K562 (cell line): Measurements from ENCODE around the gene IMMP2L. TPM values are rescaled to one million over a fixed set of nuclear protein-coding genes. Genes with fewer than 3 reads are reported as not detected.
A peak's percentile ranks its signal among the peaks of the same experiment; 100 is the strongest.

Experiments used
- CTBP1 ChIP-seq: fragments of 450-650 bp; IDR thresholded peaks from 2 replicates; pipeline ENCODE4 v1.6.1; 2016; ENCODE audit warnings: borderline replicate concordance
- DMBX1 ChIP-seq: fragments of 250-450 bp; sonication (Bioruptor Pico); IDR thresholded peaks from 2 replicates; pipeline ENCODE4 v1.8.0; 2022; ENCODE audit warnings: inconsistent platforms, mild to moderate bottlenecking, moderate library complexity, borderline replicate concordance
- LCOR ChIP-seq: sonication (generic); formaldehyde crosslinking; IDR thresholded peaks from 2 replicates; pipeline ENCODE4 v1.8.0; 2022; ENCODE audit warnings: mild to moderate bottlenecking, missing genetic modification reagents
- MCM3 ChIP-seq: fragments of 450-650 bp; IDR thresholded peaks from 2 replicates; pipeline ENCODE4 v1.6.1; 2016
- PHF20 ChIP-seq: fragments of 450-650 bp; IDR thresholded peaks from 2 replicates; pipeline ENCODE4 v1.6.1; 2018; ENCODE audit not compliant: partially characterized antibody
- PML ChIP-seq: IDR thresholded peaks from 2 replicates; pipeline ENCODE4 v1.6.1; 2012; ENCODE audit warnings: low read length, inconsistent platforms
- SIN3A ChIP-seq, 2 experiments: fragments of 150-350 bp in 1 of 2; IDR thresholded peaks; 2 replicates each; pipeline ENCODE4 v1.6.1; 2011 to 2016; ENCODE audit warnings: borderline replicate concordance in 2 of 2, low read depth in 2 of 2, low read length in 2 of 2, mild to moderate bottlenecking in 2 of 2, moderate library complexity in 2 of 2; ENCODE audit not compliant: control insufficient read depth in 1 of 2
- SIRT6 ChIP-seq: IDR thresholded peaks from one replicate; pipeline ENCODE4 v1.6.1; 2012; ENCODE audit warnings: low read depth, mild to moderate bottlenecking, control low read depth, inconsistent platforms, low read length, moderate library complexity
- SMARCE1 ChIP-seq: fragments of 450-650 bp; IDR thresholded peaks from 2 replicates; pipeline ENCODE4 v1.7.1; 2016; ENCODE audit warnings: mild to moderate bottlenecking
- SUPT5H ChIP-seq: fragments of 450-650 bp; IDR thresholded peaks from 2 replicates; pipeline ENCODE4 v1.6.1; 2016
- TCF7 ChIP-seq: sonication (generic); IDR thresholded peaks from 2 replicates; pipeline ENCODE4 v1.6.1; 2016; ENCODE audit warnings: antibody characterized with exemption, borderline replicate concordance
- TEAD4 ChIP-seq, 2 experiments: sonication (generic) in 1 of 2; formaldehyde crosslinking in 1 of 2; IDR thresholded peaks; 2 replicates each; pipeline versions ENCODE4 v1.6.1 to v1.8.0; 2012 to 2022; ENCODE audit warnings: borderline replicate concordance in 1 of 2, inconsistent platforms in 1 of 2, low read length in 1 of 2, mild to moderate bottlenecking in 1 of 2, missing genetic modification reagents in 1 of 2
- ZNF133 ChIP-seq: fragments of 250-450 bp; sonication (Bioruptor Pico); IDR thresholded peaks from 2 replicates; pipeline ENCODE4 v1.4.0; 2020; ENCODE audit warnings: mild to moderate bottlenecking
- ZNF184 ChIP-seq: sonication (generic); formaldehyde crosslinking; IDR thresholded peaks from 2 replicates; pipeline ENCODE4 v1.5.0; 2020; ENCODE audit warnings: missing genetic modification reagents
- ZNF23 ChIP-seq: fragments of 250-450 bp; sonication (Bioruptor Pico); IDR thresholded peaks from 2 replicates; pipeline ENCODE4 v1.4.0; 2020; ENCODE audit warnings: mild to moderate bottlenecking
- ZNF445 ChIP-seq: fragments of 250-450 bp; sonication (Bioruptor Pico); IDR thresholded peaks from 2 replicates; pipeline ENCODE4 v1.4.0; 2020; ENCODE audit warnings: low read depth, mild to moderate bottlenecking, moderate library complexity
- ZNF583 ChIP-seq: fragments of 250-450 bp; sonication (Bioruptor Pico); IDR thresholded peaks from 2 replicates; pipeline ENCODE4 v1.4.0; 2020
- ZNF589 ChIP-seq: fragments of 200-800 bp; sonication (Bioruptor generic); IDR thresholded peaks from 2 replicates; pipeline ENCODE4 v1.6.1; 2016; ENCODE audit warnings: low read depth, missing genetic modification characterization, missing compliant biosample characterization
- ZNF717 ChIP-seq: fragments of 250-450 bp; sonication (Bioruptor Pico); IDR thresholded peaks from 2 replicates; pipeline ENCODE4 v1.5.0; 2021
- polyA plus RNA-seq, 8 experiments: library from polyadenylated mRNA; depleted of rRNA in 4 of 8; stranded (reverse) in 5 of 8; unstranded in 3 of 8; fragments of >200 nt; fragmentation: Nextera tagmentation in 2 of 8; fragmentation: Illumina TruSeq in 1 of 8; extraction: Ambion mirVana in 2 of 8; extraction: Trizol in 1 of 8; gene quantifications; 2 replicates each; pipeline versions ENCODE4 v1.2.1 to v1.2.3, GENCODE V29; 2011 to 2014; ENCODE audit warnings: inconsistent platforms in 1 of 8, missing spikeins in 1 of 8
- total RNA-seq, 7 experiments: library from RNA; depleted of rRNA in 6 of 7; stranded (reverse); fragments of >200 nt in 6 of 7; fragmentation: Illumina TruSeq in 2 of 7; extraction: Trizol in 2 of 7; gene quantifications; 2 replicates each; pipeline versions ENCODE4 v1.2.1 to v1.2.3, GENCODE V29; 2011 to 2021; ENCODE audit warnings: low replicate concordance in 1 of 7
- TF ChIP-seq, protein P1 (sequence below): fragments of 250-450 bp; sonication (Bioruptor Pico); IDR thresholded peaks from 2 replicates; pipeline ENCODE4 v1.5.0; 2020; ENCODE audit warnings: mild to moderate bottlenecking
- TF ChIP-seq, protein P2 (sequence below): sonication (generic); formaldehyde crosslinking; IDR thresholded peaks from 2 replicates; pipeline ENCODE4 v1.8.1; 2023; ENCODE audit warnings: mild to moderate bottlenecking, missing genetic modification reagents
- TF ChIP-seq, protein P3 (sequence below): fragments of 250-450 bp; sonication (Bioruptor Pico); IDR thresholded peaks from 2 replicates; pipeline ENCODE4 v1.4.0; 2020; ENCODE audit warnings: borderline replicate concordance
- TF ChIP-seq, protein P4 (sequence below): fragments of 250-450 bp; sonication (Bioruptor Pico); IDR thresholded peaks from 2 replicates; pipeline ENCODE4 v1.5.0; 2021; ENCODE audit warnings: mild to moderate bottlenecking, borderline replicate concordance

The IMMP2L gene
- total and polyA plus RNA-seq, 9 of the 15 experiments (the other 6 are each of a cell fraction or from before 2014, with no cell fraction given), result 29.7 to 116 (median 53.0) TPM

DNA sequence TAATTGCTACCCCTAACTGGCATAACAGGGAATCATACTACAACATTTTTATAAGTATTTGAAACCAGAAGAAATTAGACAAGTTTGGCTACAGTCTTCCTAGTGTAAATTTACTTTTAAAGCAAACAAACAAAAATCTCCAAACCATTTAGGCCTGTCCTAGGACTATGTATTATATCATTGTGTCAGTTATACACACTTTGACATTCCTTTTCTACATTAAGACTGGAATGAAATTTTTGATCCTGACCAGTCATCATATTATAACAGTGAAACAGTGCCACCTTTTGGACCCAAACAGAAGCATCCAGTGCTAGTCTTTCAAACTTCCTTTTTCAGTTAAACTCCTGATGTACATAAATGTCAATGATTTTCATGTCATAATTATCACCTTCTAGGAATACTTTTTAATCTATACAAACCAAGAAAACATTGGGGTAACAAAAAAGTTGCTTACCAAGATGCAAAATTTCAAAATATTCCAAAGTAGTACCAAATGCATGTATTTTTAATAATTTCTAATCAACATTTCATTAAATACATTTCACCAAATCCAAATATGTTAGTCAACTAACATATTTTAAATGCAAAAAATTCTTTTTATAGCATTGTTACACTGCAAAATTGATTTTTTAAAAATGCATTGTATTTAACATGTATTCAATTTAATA, 75.7 kb downstream of the IMMP2L start (continued):
- TF ChIP-seq, protein P1, sequence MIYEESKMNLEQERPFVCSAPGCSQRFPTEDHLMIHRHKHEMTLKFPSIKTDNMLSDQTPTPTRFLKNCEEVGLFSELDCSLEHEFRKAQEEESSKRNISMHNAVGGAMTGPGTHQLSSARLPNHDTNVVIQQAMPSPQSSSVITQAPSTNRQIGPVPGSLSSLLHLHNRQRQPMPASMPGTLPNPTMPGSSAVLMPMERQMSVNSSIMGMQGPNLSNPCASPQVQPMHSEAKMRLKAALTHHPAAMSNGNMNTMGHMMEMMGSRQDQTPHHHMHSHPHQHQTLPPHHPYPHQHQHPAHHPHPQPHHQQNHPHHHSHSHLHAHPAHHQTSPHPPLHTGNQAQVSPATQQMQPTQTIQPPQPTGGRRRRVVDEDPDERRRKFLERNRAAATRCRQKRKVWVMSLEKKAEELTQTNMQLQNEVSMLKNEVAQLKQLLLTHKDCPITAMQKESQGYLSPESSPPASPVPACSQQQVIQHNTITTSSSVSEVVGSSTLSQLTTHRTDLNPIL (CRISPR knock-in tag), result no peak
- no peak for TF ChIP-seq SUPT5H
- TF ChIP-seq ZNF23 (CRISPR knock-in tag), result no peak
- no peak for TF ChIP-seq SIN3A (IDR thresholded peaks at IDR 0.05; ENCODE audit: borderline replicate concordance in 2 of 2, control insufficient read depth in 1 of 2, low read depth in 2 of 2, low read length in 2 of 2)
- no peak for TF ChIP-seq ZNF583
- no peak for TF ChIP-seq ZNF445 (CRISPR knock-in tag)
- TF ChIP-seq TCF7, result no peak
- TF ChIP-seq PML, result no peak
- TF ChIP-seq CTBP1, result no peak
- TF ChIP-seq, protein P2, sequence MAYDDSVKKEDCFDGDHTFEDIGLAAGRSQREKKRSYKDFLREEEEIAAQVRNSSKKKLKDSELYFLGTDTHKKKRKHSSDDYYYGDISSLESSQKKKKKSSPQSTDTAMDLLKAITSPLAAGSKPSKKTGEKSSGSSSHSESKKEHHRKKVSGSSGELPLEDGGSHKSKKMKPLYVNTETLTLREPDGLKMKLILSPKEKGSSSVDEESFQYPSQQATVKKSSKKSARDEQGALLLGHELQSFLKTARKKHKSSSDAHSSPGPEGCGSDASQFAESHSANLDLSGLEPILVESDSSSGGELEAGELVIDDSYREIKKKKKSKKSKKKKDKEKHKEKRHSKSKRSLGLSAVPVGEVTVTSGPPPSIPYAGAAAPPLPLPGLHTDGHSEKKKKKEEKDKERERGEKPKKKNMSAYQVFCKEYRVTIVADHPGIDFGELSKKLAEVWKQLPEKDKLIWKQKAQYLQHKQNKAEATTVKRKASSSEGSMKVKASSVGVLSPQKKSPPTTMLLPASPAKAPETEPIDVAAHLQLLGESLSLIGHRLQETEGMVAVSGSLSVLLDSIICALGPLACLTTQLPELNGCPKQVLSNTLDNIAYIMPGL, result no peak
- no peak for TF ChIP-seq SIRT6
- TF ChIP-seq, protein P3, sequence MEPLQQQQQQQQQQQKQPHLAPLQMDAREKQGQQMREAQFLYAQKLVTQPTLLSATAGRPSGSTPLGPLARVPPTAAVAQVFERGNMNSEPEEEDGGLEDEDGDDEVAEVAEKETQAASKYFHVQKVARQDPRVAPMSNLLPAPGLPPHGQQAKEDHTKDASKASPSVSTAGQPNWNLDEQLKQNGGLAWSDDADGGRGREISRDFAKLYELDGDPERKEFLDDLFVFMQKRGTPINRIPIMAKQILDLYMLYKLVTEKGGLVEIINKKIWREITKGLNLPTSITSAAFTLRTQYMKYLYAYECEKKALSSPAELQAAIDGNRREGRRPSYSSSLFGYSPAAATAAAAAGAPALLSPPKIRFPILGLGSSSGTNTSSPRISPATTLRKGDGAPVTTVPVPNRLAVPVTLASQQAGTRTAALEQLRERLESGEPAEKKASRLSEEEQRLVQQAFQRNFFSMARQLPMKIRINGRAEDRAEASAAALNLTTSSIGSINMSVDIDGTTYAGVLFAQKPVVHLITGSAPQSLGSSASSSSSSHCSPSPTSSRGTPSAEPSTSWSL, result no peak
- peak; percentile 72; the same call in 1 of the 2 replicates for TF ChIP-seq ZNF717 (CRISPR knock-in tag)
- TF ChIP-seq, protein P4, sequence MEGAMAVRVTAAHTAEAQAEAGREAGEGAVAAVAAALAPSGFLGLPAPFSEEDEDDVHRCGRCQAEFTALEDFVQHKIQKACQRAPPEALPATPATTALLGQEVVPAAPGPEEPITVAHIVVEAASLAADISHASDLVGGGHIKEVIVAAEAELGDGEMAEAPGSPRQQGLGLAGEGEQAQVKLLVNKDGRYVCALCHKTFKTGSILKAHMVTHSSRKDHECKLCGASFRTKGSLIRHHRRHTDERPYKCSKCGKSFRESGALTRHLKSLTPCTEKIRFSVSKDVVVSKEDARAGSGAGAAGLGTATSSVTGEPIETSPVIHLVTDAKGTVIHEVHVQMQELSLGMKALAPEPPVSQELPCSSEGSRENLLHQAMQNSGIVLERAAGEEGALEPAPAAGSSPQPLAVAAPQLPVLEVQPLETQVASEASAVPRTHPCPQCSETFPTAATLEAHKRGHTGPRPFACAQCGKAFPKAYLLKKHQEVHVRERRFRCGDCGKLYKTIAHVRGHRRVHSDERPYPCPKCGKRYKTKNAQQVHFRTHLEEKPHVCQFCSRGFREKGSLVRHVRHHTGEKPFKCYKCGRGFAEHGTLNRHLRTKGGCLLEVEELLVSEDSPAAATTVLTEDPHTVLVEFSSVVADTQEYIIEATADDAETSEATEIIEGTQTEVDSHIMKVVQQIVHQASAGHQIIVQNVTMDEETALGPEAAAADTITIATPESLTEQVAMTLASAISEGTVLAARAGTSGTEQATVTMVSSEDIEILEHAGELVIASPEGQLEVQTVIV, result no peak
- no peak for TF ChIP-seq ZNF133 (CRISPR knock-in tag)
- peak; percentile 38; the same call in 1 of the 2 replicates for TF ChIP-seq SMARCE1
- TF ChIP-seq DMBX1 (CRISPR knock-in tag), result no peak
- TF ChIP-seq ZNF184 (CRISPR knock-in tag), result no peak
- TF ChIP-seq PHF20, result no peak
- peak; percentile 43; the same call in 1 of the 2 replicates for TF ChIP-seq LCOR (CRISPR knock-in tag)
- TF ChIP-seq MCM3, result no peak
- TF ChIP-seq ZNF589 (CRISPR knock-in tag), result no peak
- peak; percentile 62 for TF ChIP-seq TEAD4 (IDR thresholded peaks at IDR 0.05; ENCODE audit: low read length)
- TF ChIP-seq TEAD4 (CRISPR knock-in tag; IDR thresholded peaks at IDR 0.05; ENCODE audit: borderline replicate concordance), result no peak
